ENCODE measurements around the gene IPO4.

- TF ChIP-seq CTCF (IDR thresholded peaks at IDR 0.05) (no peak), POLR2A (IDR thresholded peaks at IDR 0.05) (no peak)
Observed at GRCh38 chr14:24185026-24185425, 3.6 kb downstream of the IPO4 start.
